ENCODE measurements around the gene NDST1.
A peak's percentile ranks its signal among the peaks of the same experiment; 100 is the strongest.
"Not testable (repeated sequence)": the region's sequence is repeated elsewhere in the genome, so short reads cannot be mapped to it uniquely, and the experiment has no call there.

NDST1 gene

DNA sequence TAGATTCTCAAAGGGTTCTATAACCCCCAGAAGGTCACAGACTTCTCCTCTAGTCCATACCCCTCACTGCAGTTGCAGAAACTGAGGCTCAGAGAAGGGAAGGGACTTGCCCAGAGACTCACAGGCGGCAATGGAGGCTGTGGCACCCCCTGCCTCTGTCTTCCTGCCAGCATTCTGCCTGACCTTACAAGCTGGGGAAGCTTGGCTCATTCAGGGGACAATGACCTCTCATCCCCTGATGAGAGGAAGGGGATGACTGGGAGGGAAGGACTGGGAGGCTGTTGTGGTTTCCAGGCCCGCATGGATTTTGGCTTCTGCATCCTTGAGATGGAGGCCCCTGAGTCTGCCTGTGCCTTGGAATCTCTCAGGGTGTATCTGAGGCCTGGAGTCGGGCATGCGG lies 897 bp downstream of the NDST1 start:
- DNase-seq: no peak

DNA sequence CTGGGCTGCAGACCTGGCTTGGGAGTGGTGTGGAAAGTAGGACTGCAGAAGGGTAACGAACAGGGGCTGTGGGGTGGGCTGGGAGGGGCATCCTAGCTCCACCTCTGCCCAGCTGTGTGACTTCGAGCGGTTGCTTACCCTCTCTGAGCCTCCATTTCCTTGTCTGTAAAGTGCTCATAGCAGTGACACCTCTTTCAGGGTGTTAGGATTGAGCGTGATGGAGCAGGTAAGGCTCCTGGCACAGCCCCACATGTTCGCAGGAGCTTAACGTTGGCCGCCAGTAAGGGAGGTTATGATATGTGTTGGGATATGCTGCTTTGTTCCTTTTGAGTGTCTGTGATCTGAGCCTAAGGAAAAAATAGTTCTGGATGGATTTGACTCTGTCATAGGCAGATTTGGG lies 2.1 kb downstream of the NDST1 start:
- no peak for DNase-seq

DNA sequence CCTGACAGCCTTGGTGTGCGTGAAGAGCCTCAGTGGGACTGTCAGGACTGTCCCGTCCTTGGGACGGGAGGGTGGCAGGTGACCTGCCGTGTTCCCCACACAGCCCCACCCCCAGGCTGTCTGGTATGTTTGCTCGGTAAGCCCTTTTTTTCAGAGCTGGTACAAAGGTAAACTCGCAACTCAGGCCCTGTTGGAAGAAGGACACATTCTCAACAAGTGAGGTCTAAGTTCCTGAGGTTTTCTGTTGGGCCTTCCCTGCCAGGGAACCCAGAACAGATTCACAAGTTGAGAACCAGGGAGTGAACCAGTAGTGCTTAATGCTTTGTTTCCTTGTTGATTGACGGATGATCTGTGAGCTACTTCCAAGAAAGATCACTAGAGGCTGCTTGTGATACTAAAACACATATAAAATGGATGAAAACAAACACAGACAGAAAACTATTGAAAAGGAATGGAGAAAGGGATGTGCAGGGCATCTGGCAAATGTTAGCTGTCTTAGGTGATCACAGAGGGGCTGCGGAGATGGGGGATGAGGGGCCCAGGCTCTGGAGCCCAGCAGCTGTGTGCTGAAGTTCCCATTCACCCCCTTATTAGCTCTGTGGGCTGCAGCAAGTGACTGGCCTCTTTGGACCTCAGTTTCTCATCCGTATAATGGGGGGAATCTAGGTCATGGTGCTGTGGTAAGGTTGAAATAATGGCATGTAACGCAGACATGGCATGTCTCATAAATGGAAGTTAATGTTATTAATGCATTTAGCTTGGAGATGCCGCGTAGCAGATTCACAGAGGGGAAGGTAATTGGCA lies 2.7 kb downstream of the NDST1 start:
- no peak for DNase-seq

DNA sequence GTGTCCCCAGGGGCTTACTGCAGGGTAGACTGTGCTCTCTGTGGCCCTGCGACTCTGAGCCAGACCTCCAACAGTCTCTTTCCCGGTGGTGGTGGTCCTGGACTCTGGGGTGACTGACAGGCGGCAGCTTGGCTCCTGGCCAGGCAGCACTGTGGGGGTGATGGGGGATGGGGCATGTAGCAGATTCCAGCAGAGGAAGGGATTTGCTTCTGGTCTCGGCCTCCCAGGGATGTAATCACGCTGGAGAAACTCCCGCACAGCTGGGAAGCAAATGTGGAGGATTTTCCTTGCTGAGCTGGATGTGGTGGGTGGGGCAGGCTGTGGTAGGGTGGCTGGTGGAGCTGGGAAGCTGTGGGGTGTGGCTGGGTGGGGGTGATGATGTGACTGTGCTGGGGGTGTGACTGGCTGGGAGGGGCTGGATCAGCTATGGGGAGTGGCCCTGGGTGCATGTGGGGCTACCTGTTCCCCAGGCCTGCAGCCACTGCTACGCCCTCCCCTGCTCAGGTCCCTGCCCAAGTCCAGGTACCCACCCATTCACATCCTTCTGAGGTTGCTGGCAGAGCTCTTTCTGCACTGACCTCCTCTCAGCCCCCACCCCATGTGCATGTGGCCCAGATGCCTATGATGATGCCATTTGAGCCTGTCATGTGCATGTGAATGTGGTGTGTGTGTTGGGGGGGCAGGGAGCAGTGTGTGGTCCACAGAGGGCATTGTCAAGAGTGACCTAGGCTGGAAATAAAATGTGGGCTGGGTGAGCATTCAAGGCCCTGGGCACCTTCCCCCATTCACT lies 3.8 kb downstream of the NDST1 start:
- no peak for DNase-seq

DNA sequence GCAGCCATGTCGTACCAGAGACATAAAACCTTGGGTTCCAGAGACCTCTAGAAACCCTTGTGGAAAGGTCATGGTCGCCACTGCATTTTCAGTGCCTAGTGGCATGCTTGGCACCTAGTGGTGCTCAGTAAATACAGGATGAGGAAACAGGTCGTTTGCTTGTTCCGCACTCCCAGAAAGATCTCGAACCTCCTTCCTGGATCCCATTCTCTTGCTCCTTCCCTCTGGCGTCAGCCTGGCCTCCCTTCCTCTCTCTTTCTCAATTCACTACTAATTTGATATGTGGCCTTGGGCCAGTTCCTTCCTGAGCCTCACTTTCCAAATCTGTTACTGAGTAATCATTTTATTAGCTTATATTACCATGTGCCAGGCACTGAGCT lies 4.4 kb downstream of the NDST1 start:
- DNase-seq: no peak

DNA sequence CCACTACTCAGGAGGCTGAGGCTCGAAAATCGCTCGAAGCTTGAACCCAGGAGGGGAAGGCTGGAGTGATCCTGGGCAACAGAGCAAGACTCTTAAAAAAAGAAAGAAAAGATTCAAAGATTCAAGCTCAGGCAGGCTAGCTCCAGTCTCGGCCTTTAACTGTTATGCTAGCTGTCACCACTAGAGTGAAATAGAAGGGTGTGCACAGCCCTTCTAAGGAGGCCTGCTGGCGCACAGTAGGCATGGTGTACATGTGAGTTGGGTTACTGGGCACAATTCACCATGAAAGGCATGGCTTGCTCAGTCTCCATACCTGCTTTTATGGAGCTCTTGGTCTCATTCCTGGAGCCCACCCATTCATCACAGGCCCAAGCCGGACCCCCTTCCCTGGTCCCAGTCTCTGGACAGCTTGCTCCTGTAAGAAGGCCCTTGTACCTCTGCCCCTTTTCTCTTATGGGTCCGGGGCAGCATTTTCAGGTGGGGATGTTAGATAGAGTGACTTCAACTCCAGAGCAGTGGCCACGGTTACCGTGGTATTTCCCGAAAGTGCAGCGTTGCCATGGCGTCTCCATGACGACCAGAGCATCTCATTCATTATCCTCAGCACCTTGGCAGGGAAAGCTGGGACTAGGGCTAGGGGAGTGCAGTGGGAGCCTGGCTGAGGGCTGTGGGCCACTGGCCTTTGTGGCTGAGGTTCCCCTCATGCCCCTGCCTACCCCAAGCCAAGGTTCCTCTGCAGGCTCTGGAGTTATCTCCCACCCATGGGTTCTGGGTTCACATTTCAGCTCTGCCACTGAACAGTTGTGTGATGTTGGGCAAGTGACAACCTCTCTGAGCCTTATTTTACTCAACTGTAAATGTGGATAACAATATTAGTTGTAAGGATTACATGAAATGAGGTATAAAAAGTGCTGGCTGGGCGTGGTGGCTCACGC lies 5.7 kb downstream of the NDST1 start:
- peak; percentile 30 for DNase-seq

DNA sequence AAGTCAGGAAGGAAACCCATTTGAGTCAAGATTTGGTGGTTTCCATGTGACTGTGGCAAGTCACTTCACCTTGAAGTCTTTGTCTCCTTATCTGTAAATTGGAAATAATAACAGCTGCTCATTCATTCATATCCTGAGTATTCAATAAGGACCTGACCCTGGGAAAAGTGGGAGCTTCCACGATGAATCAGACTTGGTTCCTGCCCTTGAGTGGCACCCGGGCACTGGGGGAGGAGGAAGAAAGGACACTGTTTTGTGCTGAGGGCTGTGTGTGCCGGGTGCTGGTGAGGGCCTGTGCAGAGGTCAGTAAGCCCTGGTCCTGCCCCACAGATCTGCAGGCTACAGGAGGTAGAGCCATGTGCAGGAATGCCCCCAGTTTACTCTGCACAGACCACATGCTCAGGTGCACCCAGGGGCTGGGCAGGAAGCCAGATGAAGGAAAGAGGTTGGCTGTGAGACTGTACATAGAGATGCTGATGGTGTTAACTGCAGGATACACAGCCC lies 6.8 kb downstream of the NDST1 start:
- DNase-seq: peak; percentile 7

DNA sequence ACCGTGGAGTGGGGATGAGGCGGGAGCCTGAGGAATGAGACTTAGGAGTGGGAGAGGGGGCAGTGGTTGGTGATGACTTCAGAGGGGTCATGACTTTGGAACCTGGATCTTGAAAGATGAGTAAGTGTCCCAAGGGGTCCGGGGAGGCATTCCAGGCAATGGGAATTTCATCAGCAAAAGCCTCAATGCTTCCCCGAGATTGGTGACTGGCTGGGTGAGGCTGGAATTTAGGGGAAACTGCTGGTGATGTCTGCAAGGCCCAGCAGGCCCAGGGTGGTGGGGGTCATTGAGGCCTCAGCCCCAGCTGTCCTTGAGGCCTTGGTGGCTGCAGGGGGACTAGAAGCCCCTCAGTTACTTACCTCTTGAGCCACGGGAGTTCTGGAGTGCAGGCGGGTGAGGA lies 7.5 kb downstream of the NDST1 start:
- no peak for DNase-seq

DNA sequence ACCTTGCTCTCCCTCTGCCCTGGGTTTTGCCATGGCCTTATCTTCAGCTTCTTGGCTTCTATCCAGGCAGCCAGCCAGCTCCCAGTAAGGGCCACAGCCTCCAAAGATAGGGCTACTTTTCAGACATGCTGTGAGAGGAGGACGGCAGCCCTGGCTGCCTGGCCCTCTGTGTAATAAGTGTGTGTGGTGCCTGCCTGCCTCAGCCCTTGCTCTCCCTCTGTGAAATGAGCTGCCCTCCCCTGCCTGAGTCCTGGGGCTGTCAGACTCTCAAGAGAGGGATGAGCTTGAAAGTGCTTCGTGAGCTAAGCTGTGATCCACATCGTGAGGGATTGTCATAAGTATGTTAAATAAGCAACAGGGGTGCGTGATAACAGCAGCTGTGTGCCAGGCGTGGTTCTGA lies 8.1 kb downstream of the NDST1 start:
- no peak for DNase-seq

DNA sequence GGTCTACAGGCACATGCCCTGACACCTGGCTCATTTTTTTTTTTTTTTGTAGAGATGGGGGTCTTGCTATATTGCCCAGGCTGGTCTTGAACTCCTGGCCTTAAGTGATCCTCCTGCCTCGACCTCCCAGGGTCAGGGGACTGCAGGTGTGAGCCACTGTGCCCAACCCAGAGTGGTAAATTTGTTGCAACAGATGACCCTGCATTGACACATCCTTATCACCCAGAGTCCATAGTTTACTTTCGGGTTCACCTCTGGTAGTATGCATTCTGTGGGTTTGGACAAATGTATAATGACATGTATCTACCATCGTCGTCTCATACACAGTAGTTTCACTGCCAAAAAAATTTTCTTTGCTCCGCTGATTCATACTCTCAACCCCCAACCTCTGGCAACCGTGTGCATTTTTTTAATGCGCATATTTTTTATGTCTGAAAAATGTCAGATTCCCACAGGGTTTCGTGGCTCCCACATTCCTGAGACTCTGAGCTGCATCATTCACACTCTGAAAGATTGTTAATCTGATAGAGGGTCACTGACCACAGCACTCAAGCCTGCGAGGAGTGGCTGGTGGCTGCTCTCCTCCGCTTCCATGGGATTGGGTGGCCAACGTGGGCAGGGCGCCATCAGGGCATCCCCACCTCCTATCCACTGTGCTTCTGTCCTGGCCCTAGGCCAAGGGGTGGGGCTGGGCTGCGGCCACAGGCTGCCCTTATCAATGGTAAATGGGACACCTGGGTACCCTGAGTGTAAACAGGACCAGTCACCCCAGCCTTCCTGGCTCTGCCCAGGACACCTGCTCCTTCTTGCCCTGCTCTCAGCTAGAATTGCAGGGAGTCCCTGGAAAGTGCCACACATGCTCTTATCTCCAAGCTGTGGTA lies 9.6 kb downstream of the NDST1 start:
- DNase-seq: peak; percentile 56

DNA sequence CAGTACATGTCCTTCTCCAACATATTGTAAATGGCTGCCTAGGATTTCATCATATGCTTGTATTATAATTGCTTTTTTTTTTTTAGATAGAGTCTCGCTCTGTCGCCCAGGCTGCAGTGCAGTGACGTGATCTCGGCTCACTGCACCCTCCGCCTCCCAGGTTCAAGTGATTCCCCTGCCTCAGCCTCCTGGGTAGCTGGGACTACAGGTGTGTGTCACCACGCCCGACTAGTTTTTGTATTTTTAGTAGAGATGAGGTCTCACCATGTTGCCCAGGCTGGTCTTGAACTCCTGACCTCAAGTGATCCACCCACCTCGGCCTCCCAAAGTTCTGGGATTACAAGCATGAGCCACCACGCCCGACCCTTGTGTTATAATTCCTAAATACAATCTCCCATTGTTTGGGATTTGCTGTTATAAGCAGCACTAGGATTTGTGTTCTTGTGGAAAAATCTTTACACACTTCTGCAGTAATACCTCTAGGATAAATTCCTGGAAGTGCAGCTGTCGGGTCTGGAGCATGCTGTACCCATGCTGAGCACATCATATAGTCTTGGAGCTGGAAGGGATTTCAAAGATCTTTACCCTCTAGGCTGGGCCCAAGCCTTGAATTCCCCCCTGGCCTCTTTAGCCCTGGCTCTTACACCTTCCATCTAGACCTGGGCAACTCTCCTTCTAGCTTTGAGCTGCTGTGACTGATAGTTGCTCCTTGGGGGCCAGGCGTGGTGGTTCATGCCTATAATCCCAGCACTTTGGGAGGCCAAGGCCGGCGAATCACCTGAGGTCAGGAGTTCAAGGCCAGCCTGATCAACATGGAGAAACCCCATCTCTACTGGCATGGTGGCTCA lies 11.0 kb downstream of the NDST1 start:
- not testable (repeated sequence) for DNase-seq

DNA sequence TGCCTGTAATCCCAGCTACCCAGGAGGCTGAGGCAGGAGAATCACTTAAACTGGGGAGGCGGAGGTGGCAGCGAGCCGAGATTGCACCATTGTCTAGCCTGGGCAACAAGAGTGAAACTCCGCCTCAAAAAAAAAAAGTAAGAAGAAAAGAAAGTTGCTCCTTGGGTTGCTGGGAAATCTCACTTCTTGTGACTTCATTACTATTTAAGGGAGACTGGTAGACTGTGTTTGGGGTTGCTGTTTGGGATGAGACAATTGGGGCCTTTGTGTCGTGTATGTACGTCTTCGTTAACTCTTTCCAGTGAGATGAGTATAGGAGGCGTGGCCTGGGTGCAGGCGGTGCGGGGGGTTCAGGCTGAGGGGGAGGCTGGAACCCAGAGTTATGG lies 11.6 kb downstream of the NDST1 start:
- DNase-seq: no peak

DNA sequence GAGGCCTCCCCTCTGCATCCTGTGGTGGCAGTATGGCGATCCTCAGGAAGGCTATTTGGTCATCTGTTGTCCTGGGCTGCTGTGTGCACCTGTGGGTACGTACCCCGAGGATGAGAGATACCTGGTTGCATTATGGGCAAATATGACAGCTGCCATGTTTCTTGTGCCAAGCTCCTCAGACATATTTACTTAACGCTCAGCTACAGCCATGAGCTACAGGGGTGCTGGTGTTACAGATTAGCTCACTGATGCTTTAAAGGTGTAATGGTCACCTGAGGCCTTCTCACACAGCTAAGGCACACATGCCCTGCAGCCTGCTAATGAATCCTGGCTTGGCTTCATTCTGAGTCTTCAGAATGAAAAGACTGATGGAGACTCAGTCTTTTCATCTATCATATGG lies 12.0 kb downstream of the NDST1 start:
- peak; percentile 13 for DNase-seq

DNA sequence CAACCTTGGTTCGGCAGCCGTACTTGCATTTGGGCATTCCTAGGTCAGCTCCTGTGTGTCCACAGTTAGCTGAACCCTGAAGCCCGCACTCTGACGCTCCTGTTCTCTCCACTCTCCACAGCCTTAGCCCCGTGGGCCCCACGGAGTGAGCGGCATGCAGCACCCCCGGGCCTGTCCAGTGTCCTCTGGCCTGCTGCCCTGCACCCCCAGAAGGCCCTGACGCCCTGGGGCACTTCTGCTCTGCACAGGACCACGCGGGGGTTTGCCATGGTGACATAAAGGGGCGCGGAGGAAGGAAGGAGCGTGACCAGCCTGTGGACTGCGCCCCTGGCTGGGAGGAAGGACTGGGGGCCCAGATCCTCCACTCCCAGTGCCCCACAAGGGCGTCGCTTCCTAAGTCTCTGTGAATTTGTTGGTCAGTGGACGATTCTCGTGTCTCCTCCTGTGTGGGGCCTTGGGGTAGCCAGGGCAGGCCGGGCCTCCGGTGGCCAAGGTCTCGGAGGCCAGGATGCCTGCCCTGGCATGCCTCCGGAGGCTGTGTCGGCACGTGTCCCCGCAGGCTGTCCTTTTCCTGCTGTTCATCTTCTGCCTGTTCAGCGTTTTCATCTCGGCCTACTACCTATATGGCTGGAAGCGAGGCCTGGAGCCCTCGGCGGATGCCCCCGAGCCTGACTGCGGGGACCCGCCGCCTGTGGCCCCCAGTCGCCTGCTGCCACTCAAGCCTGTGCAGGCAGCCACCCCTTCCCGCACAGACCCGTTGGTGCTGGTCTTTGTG lies 13.0 kb downstream of the NDST1 start:
- no peak for DNase-seq

DNA sequence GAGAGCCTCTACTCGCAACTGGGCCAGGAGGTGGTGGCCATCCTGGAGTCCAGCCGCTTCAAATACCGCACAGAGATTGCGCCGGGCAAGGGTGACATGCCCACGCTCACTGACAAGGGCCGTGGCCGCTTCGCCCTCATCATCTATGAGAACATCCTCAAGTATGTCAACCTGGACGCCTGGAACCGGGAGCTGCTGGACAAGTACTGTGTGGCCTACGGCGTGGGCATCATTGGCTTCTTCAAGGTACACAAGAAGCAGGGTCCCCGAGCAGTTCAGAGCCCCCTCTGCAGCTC lies 13.5 kb downstream of the NDST1 start:
- DNase-seq: no peak

DNA sequence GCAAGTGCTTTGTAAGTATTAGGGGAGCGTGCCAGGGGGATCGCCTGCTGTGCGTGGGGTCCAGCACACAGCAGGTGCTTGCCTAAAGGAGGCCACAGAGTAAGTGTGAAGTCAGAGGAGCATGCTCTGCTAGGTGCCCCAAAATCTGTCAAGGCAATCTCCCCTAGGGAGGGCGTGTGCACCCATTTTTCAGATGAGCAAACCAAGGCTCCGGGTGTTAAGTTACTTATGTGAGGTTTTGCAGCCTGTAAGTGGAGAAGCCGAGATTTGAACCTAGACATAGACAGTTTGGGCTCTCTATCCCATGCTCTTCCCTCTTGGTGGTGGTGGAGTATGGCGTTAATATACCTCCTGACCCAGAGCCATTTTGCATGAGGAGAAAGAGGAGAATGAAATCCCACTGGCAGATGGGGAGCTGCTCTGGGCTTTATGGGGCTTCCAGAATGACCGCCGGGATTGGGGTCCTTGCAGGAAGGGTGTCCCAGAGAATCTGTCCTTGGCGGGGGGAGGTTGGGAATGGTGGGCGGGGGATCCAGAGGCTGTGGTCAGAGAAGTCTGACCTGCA lies 14.1 kb downstream of the NDST1 start:
- DNase-seq: no peak

DNA sequence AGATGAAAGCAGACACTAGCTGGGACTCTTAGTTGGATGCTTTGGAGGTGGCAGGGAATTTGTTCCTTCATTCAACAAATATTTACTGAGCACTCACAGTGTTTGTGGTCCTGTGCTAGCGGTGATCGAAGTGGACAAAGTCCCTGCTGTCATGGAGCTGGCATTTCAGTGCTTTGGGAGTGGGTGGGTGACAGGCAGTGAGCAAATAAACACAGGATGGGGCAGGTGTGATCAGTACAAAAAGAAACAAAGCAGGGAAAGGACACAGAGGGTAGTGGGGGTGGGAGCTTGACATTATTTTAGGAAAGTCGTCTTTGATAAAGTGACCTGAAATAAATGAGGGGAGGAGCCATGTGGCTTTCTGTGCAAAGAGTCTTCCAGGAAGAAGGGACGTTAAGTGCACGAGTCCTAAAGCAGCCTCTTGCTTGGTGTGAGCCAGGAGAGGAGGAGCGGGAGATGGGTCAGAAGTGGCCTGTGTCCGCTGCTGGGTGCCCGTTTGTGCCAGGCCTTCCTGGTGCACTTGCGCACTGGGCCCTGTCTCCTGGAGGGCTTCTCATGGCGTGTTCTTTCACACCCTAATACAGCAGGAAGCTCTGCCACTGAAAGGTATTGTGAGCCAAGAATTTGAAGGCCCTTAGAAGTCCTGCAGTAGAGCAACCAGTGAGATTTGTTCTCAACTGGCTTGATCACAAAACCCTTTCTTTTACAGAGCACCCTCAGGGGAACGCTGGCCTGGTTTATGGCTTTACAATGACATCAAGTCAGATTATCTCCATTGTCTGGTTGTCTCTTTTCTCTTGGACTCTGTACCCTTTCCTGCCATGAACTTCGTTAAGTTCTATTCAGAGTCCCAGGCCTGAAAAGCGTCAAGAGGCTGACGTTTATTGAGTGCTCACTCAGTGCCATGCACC lies 14.8 kb downstream of the NDST1 start:
- DNase-seq: peak; percentile 87

DNA sequence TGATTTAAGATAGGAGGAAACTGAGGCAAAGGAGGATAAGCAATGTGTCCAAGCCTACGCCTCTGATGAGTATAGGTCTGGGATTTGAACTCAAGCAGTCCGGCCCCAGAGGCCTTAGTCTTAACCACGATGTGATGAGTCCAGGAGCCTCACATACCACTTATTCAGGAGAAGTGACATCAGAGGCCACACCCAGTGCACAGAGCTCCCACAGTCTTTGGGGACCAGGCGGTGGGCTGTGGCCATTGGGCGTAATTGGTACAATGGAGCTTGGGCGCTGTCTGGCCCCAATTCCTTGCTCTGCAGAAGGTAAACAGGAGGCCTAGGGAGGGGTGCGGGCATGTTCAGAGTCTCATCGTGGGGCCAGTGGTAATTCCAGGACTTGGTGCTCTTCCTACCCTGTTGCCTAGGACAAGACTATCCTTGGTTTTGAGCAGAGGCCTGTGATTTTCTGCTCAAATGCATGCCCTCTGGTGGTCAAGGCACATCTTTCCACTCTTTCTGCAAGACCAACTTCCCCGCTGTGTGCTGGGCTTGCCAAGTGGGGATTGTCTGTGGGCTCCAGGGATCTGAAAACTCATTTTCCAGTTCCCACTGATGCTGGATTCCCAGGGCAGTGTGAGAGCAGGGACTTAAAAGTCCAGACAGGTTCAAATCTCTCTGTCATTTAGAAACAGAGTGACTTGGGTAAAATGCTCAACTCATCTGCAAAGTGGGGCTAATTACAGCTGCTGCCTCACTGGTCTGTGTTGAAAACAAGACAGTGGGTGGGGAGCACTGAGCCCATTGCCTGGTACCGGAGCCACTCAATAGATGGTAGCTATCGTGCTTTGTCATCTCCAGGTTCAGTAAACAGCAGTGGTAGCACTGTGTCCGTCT lies 15.8 kb downstream of the NDST1 start:
- DNase-seq: peak; percentile 68

All from COR-L47 (cell line).